GM21825 (cell line): Measurements from ENCODE around the gene SYP.
"Not testable (repeated sequence)": the region's sequence is repeated elsewhere in the genome, so short reads cannot be mapped to it uniquely, and the experiment has no call there.

ENCODE experiments used
- ATAC-seq: cut with Tn5 transposase; IDR thresholded peaks from one replicate; pipeline ENCODE4 v1.9.1; 2021; ENCODE audit warnings: mild to moderate bottlenecking, moderate library complexity; ENCODE audit not compliant: unreplicated experiment

Gene SYP

DNA sequence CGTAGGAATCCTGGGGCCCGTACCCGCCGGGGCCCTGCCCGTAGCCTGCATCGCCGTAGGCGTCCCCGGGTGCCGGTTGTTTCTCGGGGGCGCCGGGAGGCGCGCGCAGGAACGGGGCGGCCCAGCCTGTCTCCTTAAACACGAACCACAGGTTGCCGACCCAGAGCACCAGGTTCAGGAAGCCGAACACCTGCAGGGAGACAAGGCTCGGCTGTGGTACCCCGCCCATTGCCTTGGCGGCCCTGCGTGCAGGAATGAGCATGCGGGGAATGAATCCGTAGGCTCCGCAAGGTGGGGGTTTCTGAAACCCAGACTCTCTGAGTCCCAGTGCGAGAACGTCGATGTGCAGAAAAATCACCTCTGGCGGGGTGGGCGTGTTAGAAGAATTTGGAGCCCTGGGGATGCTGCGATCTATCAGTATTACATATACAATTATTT, 8.4 kb downstream of the SYP start:
- ATAC-seq, result peak; percentile 15

DNA sequence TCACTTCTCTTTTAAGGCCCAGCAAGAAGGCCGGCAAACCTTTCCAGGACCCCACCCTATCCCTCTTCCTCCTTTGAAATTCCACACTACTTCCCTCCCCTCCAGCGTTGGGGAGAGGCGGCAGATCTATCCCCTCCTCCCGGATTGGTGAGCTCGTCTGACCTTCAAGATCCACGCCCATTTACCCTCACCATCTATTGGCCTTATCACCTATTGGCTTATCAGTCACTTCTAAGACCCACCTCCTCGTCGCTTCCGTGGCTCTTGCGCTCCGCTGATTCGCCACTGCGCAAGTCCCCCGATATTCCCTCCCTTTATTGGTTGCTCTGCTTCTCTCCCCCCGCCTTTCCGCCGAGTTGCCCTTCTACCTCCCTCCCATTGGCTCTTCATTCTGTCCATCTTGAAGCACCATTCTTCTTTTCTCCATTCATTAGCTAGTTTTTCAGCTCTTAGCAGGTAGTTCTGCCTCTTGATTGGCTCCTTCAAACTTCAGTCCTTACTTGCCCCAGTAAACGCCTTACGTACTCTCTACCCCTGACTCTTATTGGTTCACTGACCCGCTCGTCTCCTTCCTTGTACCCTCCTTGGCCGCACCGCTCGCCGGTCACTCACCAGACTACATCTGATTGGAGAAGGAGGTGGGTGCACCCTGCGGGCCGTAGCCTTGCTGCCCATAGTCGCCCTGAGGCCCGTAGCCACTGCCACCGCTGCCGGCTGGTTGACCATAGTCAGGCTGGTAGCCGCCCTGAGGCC, 9.0 kb downstream of the SYP start:
- peak; percentile 87 for ATAC-seq

- ATAC-seq, result no peak
These were observed 10.4 kb downstream of the SYP start for GRCh38 chrX:49189606-49190005.

GRCh38 chrX:49188468-49189076, 11.4 kb downstream of the SYP start:
- no peak for ATAC-seq

DNA sequence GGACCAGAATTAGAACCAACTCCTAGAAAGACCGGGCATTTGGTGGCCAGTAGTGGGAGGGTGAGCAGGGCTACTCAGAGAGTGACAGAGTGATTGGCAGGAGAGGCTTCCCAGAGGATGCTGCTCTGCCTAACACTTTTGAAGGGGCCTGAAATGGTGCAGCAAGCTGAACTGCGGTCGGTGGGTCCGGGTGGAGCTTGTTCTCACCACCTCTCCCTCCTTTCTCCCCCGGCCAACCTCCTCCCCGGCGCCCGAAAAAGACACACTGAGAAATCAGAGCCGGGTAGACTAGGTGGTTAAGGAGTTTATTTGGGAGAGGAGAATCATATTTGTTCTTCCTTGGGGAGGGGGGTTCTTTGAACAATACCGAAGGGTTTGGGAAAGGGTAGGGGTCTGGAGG, 12.5 kb downstream of the SYP start:
- no peak for ATAC-seq

- ATAC-seq, result no peak
These were observed 13.0 kb downstream of the SYP start for GRCh38 chrX:49187028-49187394.

DNA sequence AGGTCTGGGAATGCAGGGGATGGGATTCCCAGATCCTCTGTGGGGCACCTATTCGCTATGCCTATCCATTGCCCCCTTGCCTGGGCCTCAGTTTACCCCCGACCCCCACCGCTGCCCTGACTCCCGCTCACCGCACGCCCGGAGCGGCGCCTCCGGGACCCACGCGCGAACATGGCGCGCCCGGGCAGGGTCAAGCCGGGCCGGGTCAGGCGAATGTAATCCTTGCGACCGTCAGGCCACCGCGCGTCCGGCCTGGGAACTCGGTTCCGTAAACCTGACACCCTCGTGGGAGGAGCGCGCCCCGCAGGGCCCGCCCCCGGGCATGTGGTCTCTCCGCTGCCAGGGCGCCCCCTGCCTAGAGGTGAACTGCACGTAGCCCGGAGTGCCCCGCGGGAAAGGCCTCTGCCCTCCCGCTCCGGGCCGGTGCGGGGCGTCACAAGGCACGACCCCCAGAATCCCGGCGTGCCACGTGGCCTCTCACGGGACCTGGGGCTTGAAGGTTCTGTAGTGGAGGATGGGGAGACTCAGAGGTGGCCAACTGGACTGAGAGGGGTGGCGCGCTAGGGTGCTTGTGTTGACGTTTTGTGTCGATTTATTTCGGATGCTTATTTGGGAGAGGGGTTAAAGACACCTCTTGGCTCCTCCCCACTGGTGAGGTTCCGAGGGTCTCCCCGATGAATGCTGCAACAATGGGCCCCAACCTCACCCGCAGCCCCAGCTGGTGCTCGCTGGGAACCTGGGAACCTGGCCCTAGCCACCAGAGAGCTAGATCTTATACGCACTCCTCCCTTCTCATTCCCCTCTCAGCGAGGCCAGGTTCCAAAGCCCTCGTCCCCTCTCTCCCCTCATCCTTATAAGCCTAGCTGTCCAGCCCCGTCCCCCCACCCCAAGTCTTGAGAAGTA, 13.6 kb downstream of the SYP start, which contains the start of gene PRICKLE3:
TSS of gene PRICKLE3 (minus strand) at position 249 of the 903 bp plus-strand sequence. CDS start at position 173, 76 bp downstream.
- ATAC-seq, result no peak

GRCh38 chrX:49184294-49185281, 15.4 kb downstream of the SYP start:
- ATAC-seq, result peak; percentile 52

- no peak for ATAC-seq
These were observed 16.2 kb downstream of the SYP start for GRCh38 chrX:49183701-49184281.

DNA sequence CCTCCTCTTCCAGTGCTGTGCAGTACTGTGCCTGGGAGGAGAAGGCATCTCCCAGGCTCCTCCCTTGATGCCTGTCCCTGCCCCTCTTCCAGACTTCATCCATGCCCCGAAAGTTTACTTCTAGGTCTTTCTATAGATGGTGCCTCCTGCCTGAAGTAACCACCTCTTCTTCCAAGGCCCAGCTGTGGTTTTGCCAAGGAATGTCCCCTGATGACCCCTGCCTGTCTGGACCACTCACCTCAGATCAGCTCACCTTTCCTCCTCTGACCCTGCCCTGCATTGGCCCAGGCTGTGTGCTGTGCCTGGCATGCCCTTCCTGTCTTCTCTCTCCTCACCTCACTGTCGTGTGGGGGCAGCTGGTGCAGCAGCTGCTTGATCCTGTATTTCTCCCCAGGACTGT, 20.6 kb downstream of the SYP start:
- no peak for ATAC-seq

DNA sequence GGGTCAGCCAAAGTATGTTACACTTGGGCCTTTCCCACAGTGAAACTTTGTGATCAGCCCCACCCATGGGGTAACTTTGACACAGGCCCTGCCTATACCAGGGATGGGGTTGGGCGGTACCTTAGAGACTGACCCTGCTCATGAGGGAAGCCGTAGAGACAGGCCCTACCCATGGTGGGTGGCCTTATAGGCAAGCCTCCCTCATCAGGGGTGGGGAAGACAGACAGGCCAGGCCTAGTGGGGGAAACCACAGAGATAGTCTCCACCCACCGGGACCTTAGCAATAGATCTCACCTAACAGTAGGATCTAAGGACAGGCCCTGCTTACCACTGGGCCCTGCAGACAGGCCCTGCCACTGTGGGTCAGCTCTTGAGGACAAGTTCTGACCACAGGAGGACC, 21.5 kb downstream of the SYP start:
- no peak for ATAC-seq

DNA sequence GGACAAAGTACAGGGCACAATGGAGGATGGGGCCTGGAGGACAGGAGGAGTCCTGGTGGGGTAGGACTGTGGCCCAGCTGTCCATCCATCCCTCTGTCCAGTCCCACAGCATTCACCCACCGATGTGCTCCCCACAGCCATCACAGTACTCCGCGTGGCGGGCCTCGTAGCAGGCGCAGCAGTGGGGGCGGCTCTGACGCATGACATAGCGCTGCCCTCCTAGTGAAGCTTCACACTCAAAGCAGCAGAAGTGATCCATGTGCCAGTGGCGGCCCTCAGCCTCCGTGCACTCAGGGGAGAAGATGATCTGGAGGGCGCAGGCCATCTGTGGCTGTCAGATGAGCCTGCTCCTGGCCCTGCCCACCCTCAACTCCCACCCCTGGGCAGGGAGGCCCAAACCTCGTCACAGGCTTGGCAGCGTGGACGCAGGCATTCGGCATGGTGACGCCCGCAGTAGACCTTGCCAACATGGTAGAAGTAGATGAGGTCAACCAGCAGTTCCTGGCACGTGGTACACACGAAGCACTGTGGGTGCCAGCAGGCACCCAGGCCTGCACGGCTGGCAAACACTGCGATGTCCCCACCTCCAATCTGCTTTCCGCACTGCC, 22.0 kb downstream of the SYP start:
- no peak for ATAC-seq

DNA sequence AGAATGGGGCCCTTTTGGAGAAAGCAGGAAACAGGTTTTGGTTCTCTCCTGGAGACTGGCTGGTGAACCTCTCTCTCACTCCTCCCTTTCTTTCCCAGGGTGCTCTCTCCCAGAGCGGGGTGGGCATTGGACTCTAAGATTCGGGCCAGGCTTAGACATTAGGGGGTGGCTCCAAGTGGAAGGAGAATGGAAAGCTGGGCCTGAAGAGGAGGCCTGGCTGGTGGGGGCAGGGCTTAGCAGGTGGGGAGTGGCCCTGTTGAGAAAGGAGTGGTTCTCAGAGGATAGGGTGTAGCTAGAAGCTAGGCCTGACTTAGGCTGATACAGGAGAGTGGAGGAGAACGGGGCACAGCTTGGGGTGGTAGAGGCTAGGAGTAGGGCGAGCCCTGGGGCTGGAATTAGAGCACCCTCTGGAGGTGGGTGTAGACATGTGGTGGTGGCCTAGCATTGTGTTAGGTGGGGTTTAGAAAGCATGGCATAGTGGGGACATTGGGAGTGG, 22.6 kb downstream of the SYP start:
- no peak for ATAC-seq

GRCh38 chrX:49176421-49177326, 23.3 kb downstream of the SYP start:
- ATAC-seq, result no peak

GRCh38 chrX:49175435-49176274, 24.3 kb downstream of the SYP start:
- ATAC-seq, result no peak

- ATAC-seq, result no peak
These were observed 25.3 kb downstream of the SYP start for GRCh38 chrX:49174723-49175122.

- not testable (repeated sequence) for ATAC-seq
These were observed 26.4 kb downstream of the SYP start for GRCh38 chrX:49173544-49173943.
